Heart left ventricle (tissue), 13 donors: ENCODE results near the gene JOSD1.

Source experiments
- POLR2A ChIP-seq, 2 donors: fragments of 450-650 bp; IDR thresholded peaks; one replicate each; pipeline ENCODE4 v1.6.1; 2017; ENCODE audit warnings: antibody characterized with exemption in 2 of 2, mild to moderate bottlenecking in 2 of 2, moderate library complexity in 2 of 2
- TF ChIP-seq, protein P1 (sequence below), 12 donors: fragments of 200-600 bp; sonication (generic) in 4 of 12; IDR thresholded peaks; one replicate each; pipeline versions ENCODE4 v1.5.0 to v1.8.0; 2018 to 2022; ENCODE audit warnings: antibody characterized with exemption in 12 of 12, mild to moderate bottlenecking in 5 of 12
- donor health status: ischemic (EF 13 %, LVEDD 7.1; RV severe dilation, severe dysfunction).
- donor health status: DM: no; HTN: yes; CAD: no.
- donor health status: DM: no; HTN: no; CAD: no.
- donor health status: ischemic (EF 25% LVEDD 6.9; RV normal size, moderate dysfunction).
- donor health status: ischemic (EF 25% LVEDD 5.7; RV mildly dilated, moderate dysfunction).
- donor health status: ischemic (EF 35%, LVEDD 5.7; RV mildly dilated, moderate dysfunction).
- donor health status: nonischemic (EF 11% LVEDD 7.7; RV severe dilation, severe dysfunction).
- donor health status: DM: yes; HTN: yes; CAD: no.
- donor health status: PGD.
- donor health status: ischemic (EF 29% LVEDD 5.4; RV normal size, mild dysfunction).
- donor health status: nonischemic (EF 23%, LVEDD 6.1; RV moderate dilation, normal function).

DNA sequence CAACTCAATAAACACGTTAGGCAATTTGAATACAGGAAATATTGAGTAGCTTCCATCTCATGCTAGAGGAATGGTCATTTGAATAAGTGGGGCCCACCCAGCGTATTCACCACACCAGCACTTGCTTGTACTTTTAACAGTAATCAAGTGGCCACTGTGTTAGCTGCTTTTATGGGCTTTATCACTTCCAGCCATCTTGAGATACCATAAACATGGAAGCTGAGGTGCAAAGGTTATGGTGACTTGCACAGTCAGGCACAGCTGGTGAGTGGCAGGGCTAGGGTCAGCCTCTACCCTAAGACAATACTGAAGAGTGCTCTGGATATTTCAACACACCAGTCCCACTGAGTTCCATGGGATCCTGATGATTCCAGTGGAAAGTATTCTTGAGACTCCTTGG is 6.7 kb downstream of the JOSD1 start:
- no peak for TF ChIP-seq POLR2A (IDR thresholded peaks at IDR 0.05)
- TF ChIP-seq, protein P1, sequence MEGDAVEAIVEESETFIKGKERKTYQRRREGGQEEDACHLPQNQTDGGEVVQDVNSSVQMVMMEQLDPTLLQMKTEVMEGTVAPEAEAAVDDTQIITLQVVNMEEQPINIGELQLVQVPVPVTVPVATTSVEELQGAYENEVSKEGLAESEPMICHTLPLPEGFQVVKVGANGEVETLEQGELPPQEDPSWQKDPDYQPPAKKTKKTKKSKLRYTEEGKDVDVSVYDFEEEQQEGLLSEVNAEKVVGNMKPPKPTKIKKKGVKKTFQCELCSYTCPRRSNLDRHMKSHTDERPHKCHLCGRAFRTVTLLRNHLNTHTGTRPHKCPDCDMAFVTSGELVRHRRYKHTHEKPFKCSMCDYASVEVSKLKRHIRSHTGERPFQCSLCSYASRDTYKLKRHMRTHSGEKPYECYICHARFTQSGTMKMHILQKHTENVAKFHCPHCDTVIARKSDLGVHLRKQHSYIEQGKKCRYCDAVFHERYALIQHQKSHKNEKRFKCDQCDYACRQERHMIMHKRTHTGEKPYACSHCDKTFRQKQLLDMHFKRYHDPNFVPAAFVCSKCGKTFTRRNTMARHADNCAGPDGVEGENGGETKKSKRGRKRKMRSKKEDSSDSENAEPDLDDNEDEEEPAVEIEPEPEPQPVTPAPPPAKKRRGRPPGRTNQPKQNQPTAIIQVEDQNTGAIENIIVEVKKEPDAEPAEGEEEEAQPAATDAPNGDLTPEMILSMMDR (IDR thresholded peaks at IDR 0.05) = no peak
